ENCODE data around the gene STRADA.

DNA sequence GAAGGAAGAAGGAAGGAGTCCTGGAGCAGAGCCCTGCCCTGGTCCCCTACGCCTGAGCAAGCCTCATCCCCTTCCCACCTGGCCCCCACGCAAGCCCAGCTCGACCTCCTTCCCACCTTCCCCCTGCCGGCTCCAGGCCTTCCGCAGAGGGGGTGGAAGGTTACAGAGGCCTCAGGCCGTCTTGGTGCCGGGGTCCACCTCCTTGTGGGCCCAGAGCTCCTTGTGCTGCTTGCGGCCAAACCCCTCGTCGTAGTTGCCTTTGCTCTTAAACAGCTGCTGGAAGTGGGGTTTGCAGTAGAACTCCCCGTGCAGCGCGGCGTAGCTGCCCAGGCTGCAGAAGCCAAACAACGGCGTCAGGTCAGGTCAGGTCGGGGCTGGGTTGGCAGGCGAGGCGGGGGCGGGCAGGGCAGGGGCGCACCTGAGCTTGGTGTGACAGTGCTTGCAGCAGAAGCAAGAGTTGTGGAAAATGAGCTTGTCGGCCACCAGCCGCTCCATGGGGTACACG, 43.2 kb downstream of the STRADA start:
- no peak for TF ChIP-seq POLR2AphosphoS5 (IDR thresholded peaks at IDR 0.05; ENCODE audit: low read depth, low read length)
- TF ChIP-seq SIN3A (IDR thresholded peaks at IDR 0.05; ENCODE audit: borderline replicate concordance, insufficient read depth, low read length): no peak

Data from PFSK-1 (cell line).